COLO829 (cell line): ENCODE results near the gene SDCCAG8.
A peak's percentile ranks its signal among the peaks of the same experiment; 100 is the strongest.

Experiments used
- DNase-seq: peaks from one replicate; pipeline ENCODE4 v3.0.0; 2012; ENCODE audit warnings: low spot score

SDCCAG8 gene

DNA sequence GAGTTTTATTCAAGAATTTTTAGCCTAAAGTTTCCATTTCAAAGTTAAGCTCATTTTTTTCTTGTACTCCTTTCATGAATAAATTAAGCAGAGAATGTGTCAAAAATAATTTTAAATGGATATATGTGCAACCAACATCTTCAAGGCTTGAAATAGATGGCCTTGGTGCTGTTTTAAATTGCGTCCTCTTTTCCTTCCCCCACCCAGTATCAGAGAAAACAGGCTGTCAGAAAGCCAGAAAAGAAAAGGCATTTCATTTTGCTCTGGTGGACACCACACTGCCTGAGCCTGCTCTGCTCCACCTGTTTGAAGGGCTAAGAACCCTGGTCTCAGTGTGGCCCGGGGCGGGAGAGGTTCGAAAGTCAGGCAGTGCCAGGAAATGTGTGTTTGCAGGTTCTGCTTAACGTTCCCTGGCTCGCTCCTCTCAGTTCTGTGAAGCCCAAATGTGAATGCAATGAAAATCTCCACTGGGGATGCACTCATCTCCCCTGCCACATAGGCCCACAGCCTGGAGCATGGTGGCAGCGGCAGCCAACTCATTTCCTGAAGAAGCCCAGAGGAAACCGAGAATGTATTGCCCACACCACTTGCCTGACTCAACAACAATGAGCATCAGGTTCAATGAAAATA, 134.4 kb downstream of the SDCCAG8 start:
- DNase-seq: no peak

DNA sequence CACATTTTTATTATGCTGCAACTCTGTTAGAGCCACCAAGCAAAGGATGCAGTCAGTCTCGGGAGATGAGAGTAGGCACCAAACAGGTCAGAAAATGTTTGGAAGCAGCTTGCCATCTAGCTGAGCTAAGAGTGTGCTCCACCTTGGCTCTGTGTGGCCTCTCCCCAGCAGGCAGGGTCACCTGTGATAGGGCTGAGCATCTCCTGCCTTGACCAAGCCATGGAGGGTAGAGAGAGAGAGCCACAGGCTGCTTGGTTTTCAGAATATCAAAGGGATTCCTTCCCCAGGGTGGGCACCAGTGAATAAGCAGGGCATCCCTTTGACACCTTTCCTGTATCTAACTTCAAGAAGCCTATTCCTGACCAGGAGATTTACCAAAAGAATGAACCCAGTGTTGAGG, 135.5 kb downstream of the SDCCAG8 start:
- DNase-seq: no peak

DNA sequence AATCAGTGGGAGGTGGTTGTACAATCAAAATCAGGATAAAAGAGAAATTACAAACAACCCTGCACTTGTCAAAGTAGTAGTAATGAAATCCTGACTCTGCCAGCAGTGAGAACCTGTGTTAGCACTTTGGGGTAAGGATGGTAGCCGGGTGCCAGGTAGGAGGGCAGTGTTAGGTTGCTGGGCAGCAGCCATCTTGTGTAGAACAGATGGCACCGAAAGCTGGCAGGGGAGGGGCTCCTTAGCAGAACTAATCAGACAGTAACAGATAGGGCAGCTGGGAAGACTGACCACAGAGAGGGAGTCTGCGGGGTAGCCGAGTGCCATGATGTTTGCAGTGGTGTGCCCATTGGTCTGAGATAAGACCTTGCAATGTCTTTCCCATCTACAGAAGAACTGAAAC, 137.3 kb downstream of the SDCCAG8 start:
- no peak for DNase-seq

DNA sequence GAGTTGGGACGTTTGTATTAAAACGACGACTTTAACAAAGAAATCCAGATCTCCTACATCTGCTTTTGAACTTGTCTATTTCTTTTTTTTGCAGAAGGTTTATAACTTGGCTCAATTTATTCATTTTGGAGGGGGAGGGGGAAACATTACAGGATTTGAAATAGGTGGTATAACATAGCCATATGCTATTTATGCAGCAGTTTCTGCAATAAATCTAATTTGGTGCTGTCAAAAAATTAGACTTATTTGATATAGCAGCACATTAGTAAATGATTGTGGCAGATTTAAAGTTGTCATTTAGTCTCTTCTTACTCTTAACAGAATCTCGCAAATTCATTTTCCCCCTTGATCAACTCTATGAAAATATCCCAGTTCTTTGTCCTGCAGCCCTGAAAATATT, 138.2 kb downstream of the SDCCAG8 start:
- no peak for DNase-seq

GRCh38 chr1:243394601-243395464, 139.0 kb downstream of the SDCCAG8 start:
- no peak for DNase-seq

DNA sequence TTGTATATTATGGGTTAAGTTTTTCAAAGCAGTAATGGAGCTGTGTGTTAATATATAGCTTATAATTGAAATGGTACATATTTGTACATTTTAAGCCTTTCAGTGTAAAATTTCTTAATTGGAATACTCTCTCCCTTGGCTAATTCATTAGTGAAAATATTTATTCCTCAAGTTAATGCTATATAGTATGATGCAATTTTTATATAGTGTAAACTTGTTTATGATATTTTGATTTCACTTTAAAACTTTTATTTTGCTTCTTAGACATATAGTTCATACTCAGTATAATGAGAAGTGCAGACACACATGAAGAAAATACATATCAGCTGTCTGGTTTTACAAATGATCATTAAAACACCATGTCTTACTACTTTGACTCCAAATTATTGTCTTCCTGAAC, 140.6 kb downstream of the SDCCAG8 start:
- no peak for DNase-seq

GRCh38 chr1:243396876-243397275, 141.0 kb downstream of the SDCCAG8 start:
- DNase-seq: no peak

DNA sequence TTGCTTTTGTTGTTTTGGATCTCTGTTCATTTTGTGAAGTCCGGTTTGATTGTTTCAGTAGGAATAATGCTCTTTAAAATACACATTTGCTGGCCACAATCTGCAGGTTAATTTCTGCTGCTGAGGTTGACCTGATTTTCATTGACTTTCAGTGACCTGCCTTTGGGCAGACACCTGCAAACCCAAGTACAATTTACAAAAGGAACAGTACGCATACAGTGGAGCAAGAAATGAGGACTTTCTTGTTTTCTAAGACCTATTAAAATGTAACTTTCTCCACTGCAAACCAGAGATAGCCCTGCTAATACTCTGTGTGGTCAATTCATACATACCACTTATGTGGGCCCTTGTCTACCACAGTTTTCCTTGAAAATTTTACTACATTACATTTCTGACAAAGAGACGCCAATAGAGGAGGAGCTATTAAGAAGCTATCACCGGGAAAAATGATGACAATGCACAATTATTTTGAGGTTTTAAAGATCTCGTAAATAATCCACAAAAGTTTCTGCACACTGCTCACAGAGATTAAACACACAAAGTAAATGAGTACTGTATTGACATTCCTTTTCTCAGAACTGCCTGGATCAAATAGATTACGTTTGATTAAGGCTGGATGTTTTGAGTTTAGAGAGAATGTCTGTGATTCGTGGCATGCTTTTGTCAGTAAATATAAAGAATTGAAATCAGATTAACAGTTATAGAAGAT, 141.9 kb downstream of the SDCCAG8 start:
- DNase-seq: no peak

DNA sequence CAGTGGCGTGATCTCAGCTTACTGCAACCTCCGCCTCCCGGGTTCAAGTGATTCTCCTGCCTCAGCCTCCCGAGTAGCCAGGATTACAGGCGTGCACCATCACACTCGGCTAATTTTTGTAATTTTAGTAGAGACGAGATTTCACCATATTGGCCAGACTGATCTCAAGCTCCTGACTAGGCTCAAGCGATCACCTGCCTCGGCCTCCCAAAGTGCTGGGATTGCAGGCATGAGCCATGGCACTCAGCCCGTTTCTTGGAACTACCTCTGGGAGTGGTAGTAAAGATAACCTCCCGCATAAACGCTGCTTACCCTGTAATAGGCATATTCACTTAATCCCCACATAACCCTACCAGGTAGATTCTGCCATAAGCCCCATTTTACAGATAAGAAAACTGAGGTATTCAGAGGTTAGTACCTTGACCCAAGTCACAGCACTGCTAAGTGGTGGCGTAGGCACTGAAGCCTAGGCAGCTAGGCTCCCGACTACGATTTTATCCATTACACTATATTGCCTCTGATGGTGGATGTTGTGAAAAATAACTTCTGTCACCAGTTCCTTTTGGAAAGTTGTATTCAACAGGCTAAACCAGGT, 143.8 kb downstream of the SDCCAG8 start:
- no peak for DNase-seq

DNA sequence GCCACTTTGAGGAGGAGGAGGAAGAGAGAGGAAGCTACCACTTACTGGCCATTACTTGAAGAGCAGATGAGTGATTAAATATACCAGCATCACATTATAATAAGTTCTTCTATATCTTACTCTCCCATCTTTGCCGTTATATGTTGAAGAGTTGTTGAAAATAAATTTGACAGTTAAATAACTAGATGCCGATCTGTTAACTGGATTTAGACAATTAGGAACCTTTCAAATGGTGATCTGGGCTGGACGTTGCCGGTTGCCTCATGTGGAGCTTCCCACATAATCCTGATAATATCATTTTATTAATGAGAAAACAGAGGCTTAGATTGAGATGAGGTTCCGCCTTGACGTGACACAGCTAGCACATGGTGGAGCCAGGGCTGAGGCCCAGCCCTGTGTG, 147.0 kb downstream of the SDCCAG8 start:
- DNase-seq: no peak

GRCh38 chr1:243406424-243406823, 150.6 kb downstream of the SDCCAG8 start:
- DNase-seq: no peak

- peak; percentile 52 for DNase-seq
These were observed 151.6 kb downstream of the SDCCAG8 start for GRCh38 chr1:243407284-243408018.

- DNase-seq: no peak
These were observed 152.6 kb downstream of the SDCCAG8 start for GRCh38 chr1:243408479-243408878.

- peak; percentile 10 for DNase-seq
These were observed 153.4 kb downstream of the SDCCAG8 start for GRCh38 chr1:243409284-243409683.

DNA sequence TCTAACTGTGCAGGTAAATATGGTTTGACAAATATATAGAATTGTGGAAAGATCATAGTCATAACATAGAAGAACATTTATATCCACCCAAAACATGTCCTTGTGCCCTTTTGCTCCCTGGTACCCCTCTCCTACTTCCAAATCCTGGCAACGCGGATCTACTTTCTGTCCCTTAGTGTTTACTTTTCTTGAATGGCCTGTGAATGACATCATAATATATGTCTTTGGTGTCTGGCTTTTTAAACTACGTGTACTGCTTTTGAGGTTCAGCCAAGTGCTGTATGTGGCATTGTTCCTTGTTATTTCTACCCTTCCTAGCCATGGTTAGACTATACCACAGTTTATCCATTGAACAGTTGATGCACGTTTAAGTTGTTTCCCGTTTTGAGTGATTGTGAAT, 155.6 kb downstream of the SDCCAG8 start:
- DNase-seq: no peak

DNA sequence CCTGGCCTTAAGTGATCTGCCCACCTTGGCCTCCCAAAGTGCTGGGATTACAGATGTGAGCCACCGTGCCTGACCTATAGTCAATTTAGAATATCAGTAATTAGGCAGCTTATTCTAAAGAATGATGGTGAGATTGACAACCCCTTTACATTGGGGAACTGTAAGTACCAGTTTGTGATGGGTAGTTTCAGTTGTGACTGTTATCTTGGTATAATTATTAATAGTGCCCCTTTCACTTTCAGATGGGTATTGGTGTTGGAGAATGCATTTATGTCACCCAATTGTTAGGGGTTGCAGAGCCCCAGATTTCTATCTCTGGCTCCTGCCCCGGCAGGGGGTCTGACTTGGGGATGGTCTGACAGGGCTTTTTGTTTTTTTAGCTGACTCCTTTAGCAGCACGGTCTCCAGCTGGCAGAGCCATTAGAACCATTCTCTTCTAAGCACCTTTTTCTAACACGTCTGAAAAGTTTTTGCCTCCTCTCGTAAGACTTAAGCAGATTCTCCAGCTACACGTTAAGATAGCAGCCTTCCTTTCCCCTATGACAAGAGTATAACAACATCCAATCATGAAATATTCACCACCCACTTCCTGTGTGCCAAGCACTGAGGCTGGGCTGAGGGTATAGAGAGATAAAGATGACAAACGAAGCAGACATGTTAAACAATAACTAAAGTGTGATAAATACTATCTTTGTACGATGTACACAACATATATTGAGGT, 157.8 kb downstream of the SDCCAG8 start:
- DNase-seq: no peak

GRCh38 chr1:243414152-243414494, 158.3 kb downstream of the SDCCAG8 start:
- DNase-seq: no peak

GRCh38 chr1:243415663-243416408, 160.0 kb downstream of the SDCCAG8 start:
- DNase-seq: no peak

DNA sequence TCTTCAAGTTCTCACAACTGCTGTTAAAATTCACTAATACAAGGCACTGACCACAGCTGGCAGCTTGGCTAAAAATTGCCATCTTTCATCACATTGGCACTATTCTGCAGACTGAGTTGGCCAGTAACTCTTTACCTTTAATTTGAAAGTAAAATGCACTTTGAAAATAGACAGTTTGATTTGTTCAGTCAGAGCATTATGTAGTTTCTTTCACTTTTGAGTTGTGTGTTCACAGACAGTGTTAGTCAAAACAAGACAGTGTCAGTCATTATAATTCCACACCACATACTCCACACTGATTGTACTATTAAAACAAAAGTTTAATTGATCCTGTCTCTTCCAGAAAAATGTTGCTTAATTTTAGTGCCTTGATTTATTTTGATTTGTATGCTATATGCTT, 160.7 kb downstream of the SDCCAG8 start:
- DNase-seq: no peak
